Astrocyte of the cerebellum (primary cell): ENCODE measurements around the gene PLXDC1.
"Not testable (repeated sequence)": the region's sequence is repeated elsewhere in the genome, so short reads cannot be mapped to it uniquely, and the experiment has no call there.

Experiments used
- DNase-seq: peaks from one replicate; pipeline ENCODE4 v3.0.0-alpha.2; 2011; ENCODE audit warnings: low read depth
- H3K4me3 ChIP-seq: 2 replicates; pipeline ENCODE4 v1.5.1; 2011; ENCODE audit warnings: mild to moderate bottlenecking, low read depth, low read length, moderate library complexity
- CTCF ChIP-seq: IDR thresholded peaks from 2 replicates; pipeline ENCODE4 v1.5.1; 2012; ENCODE audit warnings: low read length, low read depth, moderate library complexity, mild to moderate bottlenecking; ENCODE audit errors: missing control alignments
- in situ Hi-C: cut with HindIII; loops from 2 replicates; pipeline ENCODE4 v1.10.0; 2017; ENCODE audit warnings: low sequenced_read_pairs

PLXDC1 gene

GRCh38 chr17:39122991-39123390 is 28.4 kb downstream of the PLXDC1 start:
- DNase-seq = no peak
- no peak overlapping the region for H3K4me3 ChIP-seq
- in situ Hi-C loops = loop anchor here (10.0 kb wide), 1 partner anchor 108 kb away; no protein-coding TSS in a partner anchor
- TF ChIP-seq CTCF = no peak

- DNase-seq, H3K4me3 ChIP-seq: not testable (repeated sequence)
- in situ Hi-C loops = loop anchor here (10.0 kb wide), 1 partner anchor 107 kb away; no protein-coding TSS in a partner anchor
Observed at GRCh38 chr17:39121919-39122318, 29.5 kb downstream of the PLXDC1 start.

DNA sequence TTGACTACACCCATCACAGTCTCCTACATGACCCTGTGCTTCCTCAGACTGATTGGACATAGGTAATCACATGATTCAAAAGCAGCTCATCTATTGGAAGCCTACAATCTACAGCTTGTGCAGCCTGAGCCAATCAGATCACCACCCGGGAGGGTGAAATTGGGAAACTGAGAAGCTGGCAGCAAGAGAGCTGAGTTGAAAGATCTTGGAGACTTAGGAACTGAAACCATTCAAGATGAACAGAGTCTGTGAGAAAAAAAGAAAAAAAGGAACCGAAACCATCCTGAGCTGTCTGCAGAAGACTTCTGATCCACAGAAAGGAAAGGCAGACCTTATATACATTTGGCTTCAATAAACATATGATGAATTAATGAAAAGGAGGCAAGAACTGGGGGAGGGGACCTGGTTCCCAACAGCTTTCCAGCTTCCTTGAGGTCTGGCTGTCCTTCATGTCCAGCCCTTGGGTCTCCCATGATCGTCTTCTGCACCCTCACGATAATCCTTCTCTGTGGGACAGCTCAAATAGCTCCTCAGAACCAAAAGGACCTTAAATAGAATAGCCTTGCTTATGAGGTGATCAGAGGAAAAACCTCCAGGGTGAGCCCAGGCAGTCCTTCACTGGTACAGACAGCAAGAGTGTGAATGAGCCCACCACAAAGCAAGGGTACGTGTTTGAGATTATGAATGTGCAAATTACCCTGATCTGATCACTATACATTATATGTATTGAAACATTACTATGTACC is 32.6 kb downstream of the PLXDC1 start:
- H3K4me3 ChIP-seq = no peak overlapping the region
- no peak for DNase-seq
- TF ChIP-seq CTCF = no peak
- in situ Hi-C loops = no loop called here

DNA sequence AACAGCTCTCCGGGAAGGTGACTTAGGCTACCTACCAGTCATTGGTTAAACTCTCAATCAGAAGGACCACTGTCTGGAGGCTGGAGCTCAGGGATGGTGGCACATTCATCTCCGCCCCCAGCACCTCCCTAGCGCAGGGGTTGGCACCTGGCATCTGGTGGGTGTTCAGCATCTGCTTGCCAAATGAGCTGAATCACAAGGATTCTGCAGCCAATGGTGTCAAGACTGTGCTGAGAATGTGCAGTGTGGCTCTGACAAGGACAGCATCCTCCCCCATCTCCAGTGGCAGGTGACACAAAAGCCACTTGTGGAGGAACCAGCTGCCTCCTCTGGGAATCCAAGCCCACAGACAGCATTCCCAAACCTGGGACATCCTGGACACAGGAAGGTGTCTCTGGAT is 35.2 kb downstream of the PLXDC1 start:
- TF ChIP-seq CTCF = no peak
- H3K4me3 ChIP-seq = no peak overlapping the region
- in situ Hi-C loops = no loop called here
- no peak for DNase-seq

DNA sequence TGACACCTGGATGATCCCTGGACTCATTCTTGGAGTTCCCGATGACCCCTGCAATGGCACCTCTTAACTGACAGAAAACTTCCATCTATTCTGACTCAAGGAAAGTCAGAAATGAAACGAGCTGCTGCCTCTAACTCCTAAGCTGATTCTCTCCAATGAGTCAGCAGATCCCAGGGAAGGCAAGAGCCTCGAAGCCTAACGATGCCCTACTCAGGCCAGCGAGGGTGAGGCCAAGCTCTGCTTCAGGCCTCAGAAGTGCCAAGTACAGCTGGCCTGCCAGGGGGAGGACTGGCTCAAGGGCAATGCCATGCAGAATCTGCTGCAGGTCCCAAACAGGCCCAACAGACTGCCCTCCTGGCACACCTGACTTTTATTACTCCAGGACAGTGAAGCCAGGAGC is 36.3 kb downstream of the PLXDC1 start:
- DNase-seq = no peak
- in situ Hi-C loops = no loop called here
- H3K4me3 ChIP-seq = no peak overlapping the region
- TF ChIP-seq CTCF = no peak

DNA sequence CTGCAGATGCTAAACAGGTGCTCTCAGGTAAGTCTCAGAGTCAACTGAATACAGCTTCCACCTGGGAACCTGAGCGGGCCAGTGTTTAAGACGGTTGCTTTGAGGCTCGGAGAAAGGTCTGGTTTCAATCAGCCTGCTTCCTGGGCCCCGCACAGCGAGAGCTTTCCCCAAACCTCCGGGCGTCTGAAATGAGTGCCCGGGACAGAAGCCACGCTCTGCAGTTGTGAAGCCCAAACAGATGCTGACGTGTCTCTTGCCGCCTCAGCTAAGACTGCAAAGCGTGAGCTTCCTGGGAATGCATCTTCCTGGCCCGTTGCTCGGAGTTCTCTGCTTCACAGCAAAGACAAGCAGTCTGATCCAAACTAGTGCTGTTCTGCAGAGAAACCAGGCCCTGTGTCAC is 36.7 kb downstream of the PLXDC1 start:
- in situ Hi-C loops = no loop called here

More for the DNA sequence above, 36.7 kb downstream of the PLXDC1 start:
- no peak for TF ChIP-seq CTCF
- no peak for DNase-seq
- no peak overlapping the region for H3K4me3 ChIP-seq
